Measurements from ENCODE around the gene CSRNP3.

The CSRNP3 gene

DNA sequence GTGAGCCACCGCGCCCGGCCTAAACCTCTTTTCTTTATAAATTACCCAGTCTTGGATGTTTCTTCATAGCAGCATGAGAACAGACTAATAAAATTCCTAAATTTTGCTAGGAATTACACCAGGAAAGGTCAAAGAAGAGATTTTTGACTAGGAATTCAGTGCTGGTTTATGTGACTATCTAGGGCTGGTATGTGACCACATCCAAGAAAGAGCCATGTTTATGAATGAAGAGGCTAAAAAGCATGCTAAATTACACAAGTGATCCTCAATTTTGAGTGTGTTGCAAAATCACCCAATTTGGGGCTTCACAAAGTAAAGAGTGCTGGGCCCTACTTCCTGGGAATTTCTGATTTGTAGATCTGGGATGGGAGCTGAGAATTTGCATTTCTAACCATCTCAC, 123.6 kb downstream of the CSRNP3 start:
- DNase-seq: no peak

DNA sequence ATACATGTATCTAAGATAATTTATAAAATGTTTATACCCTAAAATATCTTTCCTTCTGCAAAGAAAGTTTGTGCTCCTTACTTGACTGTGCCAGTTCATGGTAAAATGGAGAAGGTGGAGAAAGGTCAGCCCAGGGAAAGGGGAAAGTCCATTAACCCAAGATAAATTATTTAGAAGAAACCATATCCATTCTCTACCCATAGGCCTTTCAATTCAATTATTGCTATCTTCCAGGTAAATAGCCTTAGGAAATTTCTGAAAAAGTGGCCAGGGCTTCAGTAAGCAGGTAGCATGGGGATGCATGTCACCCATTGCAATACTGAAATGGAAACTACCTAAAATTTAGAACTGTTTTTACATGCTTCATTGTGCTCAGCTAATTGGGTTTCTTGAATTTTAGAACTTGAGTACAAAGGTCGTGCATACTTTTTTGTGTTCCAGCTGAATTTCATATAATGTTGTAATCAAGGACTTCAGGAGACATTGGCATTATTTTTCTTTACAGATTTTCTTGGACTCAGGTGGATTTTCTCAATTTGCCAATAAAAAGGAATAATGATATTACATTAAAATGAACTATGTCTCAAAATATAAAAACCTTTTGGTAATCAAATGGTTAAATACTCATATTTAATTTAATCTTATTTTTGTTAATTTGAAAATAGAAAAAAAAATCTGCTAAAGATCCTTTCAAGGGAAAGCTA, 124.9 kb downstream of the CSRNP3 start:
- no peak for DNase-seq

DNA sequence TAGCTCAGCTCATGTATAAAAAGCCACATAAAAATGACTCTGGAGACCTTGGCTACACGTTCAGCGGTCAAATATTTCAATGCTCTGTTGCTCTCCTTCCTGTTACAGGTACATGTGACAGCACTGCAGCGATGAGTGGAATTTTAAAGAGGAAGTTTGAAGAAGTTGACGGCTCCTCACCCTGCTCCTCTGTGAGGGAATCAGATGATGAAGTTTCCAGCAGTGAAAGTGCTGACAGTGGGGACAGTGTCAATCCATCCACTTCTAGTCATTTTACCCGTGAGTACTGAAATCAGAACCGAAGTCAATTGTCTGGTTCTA, 125.4 kb downstream of the CSRNP3 start:
- no peak for DNase-seq

DNA sequence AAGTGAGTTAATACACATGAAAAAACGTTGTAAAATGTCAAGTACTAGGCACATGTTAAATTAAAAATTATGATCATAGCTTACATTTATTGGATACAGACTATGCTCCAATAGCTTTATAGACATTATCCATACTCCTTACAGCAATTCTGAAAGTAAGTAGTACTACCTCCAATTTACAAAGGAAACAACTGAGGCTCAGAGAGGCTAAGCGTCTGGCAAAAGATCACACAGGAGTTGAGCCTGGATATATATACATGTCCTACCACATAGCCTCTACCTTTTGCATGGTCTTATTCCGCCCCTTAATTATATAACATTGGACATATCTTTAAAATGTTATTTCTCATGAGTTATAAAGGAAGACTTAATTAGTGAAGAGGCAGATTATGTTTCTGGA, 127.3 kb downstream of the CSRNP3 start:
- no peak for DNase-seq

DNA sequence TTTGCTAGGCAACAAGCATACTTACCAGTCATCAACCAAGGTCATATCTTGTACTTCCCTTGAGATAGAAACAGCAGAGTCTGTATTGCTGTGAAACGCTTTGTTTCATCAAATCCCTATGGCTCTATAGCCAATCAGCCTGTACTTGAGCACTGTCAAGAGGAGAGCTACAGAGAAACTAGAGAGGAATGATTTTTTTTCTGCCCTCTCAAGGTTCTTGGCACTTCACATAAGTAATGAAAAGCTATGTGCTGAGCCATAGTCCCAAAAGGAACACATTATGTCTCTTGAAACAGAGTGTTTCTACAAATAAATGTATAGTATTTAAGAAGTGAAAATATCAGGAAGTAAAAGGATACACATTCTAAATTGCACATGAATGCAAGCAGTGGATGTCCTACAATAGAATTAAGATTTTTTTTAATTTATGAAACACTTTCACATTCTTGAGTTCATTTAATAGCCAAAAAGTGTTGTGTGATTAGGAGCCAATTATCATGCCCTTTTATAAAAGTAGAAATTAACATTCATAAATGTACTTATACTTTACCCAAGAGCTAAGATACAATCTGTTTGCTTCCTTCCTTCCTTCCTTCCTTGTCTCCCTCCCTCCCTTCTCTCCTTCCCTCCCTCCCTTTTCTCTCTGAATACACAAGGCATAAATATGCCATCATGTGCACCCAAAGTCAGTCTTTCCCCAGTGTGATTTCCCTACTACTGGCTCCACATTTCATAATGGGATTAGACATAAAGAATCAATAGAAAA, 131.8 kb downstream of the CSRNP3 start:
- DNase-seq: no peak

DNA sequence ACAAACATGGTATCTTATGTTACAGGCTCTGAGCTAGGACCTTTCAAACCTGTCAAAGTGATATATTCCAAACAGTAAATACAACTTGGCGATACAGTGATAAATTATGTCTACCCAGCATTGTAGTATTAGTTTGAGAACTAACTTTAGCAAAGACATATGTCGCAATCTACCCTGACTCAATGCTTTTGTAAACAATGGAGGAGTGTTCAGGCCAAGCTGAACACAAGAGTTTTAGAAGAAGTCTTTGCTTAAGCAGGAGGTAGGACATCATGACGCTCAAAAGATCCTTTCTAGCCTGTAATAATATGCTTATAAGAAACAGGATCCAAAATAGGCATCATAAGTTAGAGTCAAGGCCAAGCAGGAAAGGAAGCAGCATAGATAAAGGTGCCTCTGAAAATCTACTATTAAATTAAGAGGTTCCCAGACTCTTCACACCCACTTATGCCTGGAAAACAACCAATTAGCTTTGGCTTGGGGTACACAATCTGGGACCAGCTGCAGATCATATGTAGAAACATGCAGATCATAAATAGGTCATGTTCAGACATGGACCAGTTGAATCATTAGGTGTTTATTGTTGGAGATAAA, 132.5 kb downstream of the CSRNP3 start:
- DNase-seq: no peak

DNA sequence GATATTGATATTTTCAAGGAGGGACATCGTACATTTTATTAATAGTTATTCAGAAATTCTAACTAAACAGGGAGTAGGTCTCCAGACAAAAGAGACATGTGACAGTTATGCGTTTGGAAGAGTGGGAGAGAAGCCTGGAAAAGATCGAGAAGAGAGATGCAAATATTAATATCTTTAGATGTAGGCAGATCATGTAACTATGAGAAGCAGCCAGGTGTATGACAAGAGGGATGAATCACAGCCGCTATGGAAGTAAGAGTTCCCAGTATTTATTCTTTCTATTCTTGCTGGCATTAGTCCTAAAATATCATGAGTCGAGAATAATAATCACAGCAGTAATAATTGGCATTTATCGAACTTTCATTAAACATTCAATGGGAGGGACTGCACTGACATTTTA, 140.2 kb downstream of the CSRNP3 start:
- no peak for DNase-seq

DNA sequence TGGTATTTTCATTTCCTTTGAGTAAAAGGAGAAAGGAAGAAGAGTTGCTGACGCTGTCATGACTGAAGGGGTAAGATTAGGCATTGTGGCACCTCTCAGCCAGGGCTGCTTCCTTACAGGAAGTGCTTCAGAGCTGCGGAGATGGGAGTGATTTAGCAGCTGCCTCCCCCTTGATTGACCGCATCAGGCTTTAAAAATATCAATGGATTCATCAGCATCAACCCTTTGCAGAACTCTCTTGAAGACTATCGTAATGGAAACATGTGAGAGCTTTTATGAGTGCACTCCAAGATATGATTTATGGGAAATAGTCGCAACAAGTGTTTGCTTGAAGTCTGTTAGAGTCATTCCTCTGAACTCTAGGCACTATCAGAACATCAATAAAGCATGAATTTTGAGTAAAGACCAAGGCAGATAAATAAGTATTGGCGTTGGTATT, 141.1 kb downstream of the CSRNP3 start:
- DNase-seq: no peak

DNA sequence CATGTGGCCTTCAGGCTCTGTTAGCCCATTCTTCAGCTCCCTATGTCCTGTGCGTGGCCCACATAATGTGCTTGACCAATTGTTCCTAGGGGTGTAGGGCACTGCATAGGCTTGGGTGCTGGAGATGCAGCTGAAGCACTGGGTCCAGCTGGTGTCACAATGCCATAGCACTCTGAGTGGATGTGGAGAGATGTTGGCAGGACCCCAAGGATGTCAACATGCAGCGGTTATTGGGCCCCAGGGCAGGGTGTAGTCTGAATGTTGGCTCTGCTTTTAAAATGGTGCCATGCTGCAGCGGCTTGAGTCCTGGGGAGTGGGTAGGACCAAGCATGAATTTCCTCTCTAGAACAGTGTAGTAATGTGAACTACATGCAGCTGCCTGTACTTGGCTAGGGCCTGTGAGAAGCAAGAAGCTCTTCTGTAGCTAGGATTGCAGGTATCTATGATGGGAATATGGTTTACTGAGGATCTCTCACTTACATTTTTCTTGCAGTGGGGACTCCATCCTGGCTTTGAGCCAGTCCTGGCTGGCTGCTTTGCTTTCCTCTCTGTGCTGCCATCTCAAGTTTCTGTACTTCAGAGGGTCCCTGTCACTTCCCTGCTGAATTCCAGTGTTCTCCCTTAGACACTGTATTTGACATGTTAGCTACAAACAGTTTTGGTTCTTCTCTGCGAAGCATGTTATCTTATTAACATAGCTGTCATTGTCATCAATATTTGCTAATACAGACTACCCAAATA, 148.4 kb downstream of the CSRNP3 start:
- DNase-seq: no peak

DNA sequence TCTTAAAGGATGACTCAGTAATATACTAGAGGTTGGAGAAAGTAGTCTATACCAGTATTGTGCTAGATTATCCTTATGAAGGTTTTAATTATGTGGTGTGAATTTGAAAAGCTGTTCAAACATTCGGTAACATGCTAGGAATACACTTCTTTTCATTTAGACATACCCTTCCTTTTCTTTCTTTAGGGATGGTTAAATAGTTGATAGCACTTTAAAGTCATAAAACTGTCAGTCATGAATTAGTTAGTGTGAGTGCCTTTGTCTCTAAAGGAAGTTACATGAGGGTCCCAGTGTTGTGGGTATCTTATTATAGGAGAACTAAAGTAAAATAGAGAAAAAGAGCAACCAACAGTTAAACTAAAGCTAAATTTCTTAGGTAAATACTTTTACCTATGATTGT, 149.3 kb downstream of the CSRNP3 start:
- no peak for DNase-seq

DNA sequence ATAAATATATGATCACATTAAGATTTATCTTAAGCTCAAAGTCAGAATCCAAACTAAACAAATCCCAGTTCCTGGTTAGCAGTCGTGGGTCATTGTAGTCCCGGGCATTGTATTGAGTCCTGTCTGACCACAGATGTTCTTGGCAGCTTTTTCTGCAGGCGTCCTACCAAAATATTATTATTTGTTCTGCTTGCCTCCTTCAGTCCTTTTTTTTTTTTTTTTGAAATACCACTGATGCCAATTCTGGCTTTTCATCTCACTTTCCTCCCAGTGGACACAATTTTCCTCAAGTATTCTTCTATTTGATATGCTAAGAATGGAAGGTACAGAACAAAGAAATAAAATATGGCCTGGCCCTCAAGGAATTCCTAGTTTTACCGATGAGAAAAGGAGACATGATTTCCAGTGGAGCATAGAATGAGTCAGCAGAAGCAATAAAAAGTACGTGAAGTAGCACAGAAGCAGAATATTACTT, 151.6 kb downstream of the CSRNP3 start:
- DNase-seq: no peak

DNA sequence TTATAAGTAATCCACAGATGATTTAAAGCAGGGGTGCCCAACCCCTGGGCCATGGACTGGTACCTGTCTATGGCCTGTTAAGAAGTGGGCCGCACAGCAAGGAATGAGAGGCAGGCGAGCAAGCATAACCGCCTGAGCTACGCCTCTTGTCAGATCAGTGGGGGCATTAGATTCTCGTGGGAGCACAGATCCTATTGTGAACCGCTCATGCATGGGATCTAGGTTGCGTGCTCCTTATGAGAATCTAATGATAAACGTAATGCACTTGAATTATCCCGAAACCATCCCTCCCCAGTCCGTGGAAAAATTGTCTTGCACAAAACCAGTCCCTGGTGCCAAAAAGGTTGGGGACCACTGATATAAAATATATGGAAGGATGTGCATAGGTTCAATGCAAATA, 153.7 kb downstream of the CSRNP3 start:
- DNase-seq: no peak

DNA sequence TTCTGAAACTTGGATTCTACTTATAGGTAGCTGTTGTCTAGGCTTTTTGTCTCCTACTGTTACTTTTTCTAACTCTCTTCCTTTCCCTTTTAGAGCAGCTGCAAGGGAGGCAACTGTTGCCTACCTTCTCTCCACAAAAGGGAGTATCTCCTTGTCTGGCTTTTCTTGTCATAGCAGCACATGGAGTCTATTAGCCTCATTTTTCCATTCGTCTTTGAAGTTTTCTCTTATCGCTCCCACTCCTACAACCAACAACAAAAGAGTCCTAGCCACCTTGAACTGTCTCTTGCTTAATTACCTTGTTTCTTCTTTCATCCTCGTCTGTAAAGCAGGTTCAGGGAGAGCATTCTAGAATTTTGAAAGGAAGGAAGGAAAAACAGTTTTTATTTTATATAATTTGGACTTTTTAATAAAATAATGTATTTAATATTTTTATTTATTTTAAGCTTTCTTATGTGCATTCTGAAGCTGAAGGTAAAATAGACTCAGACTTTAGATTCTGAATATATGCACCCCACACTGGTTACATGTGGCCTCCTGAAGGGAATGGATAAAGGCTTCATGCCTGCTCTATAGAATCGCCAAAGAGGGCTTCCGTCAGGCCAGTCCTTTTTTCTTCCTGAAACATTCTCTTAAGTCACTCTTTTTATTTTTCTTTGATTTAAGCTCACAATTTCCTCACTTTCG, 154.4 kb downstream of the CSRNP3 start:
- DNase-seq: no peak

DNA sequence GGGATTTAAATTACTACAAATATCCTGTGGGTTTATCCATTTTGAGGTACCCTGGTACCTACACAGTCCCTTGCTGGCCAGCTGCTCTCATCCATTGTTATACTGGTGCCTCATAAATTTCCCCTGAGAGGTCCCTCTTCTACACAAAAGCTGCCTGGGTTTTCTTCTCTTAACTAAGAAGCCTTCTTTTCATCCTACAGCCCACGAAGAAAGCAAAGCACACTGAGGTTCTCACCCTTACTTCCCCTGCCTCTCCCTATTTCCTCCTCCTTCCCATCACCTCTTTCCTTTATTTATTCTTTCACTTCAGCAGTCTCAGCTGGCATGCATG, 154.9 kb downstream of the CSRNP3 start:
- no peak for DNase-seq

DNA sequence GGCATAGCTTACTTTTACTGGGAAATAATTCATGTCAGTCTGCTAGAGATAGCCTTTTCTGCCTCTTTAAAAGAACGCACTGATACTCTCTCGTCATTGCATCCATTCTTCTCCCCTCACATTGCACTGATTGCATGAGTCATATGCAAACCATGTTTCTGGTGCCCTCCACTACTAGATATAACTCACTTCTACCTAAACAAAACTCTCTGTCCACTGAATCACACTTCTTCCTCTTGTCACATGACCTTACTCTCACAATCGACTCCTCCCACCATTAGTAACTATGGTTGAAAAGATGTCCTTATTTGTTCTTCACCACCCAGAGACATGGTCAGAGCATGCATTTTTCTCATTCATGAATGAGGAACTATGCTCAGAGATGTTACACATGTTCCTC, 158.0 kb downstream of the CSRNP3 start:
- no peak for DNase-seq

DNA sequence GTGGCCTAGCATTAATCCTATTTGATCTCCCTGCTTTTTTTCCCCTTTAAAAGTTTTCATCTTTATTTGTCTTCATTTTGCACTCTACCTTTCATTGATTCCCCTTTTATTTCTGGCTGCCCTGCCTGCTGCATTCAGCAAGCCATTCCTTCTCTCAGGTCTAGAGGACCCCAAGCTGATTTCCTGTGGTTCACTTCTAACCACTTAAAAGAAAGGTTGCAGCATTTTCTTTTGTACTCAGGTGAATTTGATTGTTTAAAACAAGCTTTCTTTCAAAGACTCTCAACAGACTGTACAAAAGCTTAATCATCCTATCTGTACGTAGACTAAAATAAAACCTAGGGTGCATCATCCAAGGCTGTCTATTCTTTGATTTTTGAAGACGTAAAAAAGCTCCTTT, 160.3 kb downstream of the CSRNP3 start:
- no peak for DNase-seq

DNA sequence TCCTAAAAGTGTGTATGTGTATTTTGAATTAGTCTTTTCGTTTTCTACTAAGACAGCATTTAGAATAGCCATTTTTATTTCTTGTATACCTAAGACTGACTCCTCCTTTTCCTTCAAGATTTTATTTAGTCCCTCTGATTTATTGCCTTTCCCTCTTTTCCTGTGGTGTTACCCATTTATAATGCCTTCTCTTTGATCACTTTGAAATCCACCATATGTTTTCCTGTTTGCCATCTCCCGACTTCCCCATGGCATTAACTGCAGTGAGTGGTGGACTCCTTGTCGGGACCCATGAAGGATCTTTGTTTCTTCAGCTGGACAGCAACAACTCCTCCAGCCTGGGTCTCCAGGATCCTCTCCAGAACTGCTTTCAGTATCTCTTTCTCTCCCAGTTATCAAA, 160.7 kb downstream of the CSRNP3 start:
- no peak for DNase-seq

DNA sequence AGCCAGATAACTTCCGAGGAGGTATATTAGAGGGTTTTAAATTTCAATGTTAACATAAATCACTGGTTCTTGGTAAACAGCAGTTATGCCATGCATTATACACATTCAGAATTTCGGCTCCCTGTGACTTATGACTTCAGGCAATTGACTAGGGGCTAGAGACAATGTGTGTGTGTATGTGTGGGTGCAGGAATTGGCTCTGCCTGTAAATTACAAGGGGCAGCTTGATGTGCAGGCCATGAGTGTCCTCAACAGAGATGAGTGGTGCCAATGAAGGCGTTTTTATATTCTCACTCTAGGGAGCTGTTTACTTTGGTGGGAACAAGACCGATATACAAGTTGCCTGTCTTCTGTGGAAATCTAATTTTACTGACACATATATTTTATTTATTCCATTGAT, 161.6 kb downstream of the CSRNP3 start:
- no peak for DNase-seq

DNA sequence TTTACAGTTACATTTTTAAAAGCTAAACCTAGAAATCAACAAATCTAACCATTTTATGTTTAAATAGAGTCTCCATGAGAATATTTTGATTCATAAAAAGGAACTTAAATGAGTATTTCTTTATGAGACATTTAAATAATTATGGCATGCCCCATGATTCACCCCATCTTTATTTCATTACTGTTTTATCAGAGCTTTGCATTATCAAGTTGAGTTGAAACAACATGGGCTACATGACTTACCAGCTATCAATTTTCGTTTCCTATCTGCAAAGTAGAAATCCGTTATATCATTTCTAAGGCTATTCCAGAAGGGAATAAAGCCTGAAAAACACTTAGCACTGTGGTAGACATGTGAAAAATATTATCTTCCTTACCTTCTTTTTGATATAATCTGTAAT, 163.1 kb downstream of the CSRNP3 start:
- DNase-seq: no peak

DNA sequence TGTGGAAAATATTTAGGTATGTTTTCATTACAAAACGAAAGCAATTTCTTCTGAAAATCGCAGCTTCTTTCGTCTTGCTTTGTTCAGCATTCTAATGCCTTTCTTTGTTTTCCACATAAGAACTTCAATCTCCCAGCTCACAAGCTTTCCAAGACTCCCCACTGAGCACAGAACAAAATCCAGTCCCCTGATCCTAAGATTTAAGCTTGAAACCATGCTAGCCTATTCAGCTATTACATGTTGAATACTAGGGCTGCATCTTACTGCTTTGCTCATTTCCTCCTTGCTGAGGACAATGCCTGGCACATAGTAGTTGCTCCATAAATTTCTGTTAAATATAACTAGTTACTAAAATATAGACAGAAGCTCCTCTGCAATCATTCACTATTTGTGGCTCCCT, 163.9 kb downstream of the CSRNP3 start:
- no peak for DNase-seq

DNA sequence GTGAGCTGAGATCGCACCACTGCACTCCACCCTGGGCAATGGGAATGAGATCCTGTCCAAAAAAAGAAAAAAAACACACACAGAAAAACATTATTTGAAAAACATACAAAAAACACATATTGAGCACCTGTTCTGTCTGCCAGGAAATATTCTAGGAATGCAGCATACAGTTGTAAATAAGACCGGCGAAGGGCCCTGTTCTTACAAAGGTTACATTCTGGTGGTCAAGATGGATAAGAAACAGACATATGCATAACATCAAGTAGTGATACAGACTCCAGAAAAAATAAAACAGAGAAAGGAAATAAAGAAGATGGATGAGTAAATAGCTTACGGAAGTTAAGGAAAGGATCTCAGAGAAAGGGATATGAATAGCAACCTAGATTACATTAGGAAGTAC, 164.8 kb downstream of the CSRNP3 start:
- DNase-seq: no peak

DNA sequence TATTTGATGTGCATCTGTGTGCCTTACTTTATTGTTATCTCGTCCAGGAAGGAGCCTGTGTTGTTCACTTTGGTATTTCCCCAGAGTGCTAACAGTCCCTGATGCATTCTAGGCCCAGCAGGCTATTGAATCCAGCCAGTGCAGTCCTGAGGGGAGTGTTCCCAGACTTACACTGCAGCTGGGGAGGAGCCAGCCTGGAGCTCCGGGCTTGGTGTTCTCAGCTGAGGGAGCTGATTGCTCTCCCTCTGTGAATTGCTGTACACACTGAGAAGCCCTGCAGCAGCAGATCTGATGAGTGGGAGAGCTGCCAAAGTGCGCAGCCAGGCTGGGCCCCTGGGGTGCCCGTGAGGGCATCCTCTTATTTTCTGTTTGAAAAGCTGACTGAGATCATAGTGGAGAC, 165.4 kb downstream of the CSRNP3 start:
- DNase-seq: no peak

DNA sequence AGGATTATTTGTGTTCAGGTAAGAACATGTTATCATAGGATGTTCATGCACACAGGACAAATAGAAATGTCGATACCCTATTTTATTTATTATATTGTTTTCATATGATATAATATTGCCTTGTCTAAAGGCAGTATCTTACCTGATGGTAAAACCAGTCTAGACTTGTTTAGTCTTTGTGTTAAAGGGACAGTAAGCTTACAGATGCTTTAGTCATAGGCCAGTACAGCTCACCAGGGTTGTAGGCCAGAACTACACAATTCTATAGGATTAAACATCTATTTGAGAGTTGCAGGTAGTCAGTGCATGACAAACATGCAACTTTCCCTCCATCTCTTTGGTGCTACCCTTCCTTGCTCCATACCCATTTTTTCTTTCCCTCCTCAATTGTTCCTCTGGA, 166.0 kb downstream of the CSRNP3 start:
- DNase-seq: no peak

All from NCI-H526 treated with DMSO at 0.1 percent for 48 hours (cell line).